Lung (tissue), 12 donors: Measurements from ENCODE around the gene JDP2. TPM values are rescaled to one million over a fixed set of nuclear protein-coding genes. Genes with fewer than 3 reads are reported as not detected.

Experiments used
- ATAC-seq: fragments of 200-7000 bp; cut with Tn5 transposase; one replicate; pipeline ENCODE4 v1.9.1; 2020; ENCODE audit warnings: moderate number of reproducible peaks; ENCODE audit not compliant: insufficient read depth, low FRiP score
- DNase-seq, 3 donors: peaks; one replicate each; pipeline ENCODE4 v3.0.0-alpha.2; 2013 to 2017
- H3K27ac ChIP-seq, 2 donors: one replicate each; pipeline ENCODE4 v1.5.1; 2013; ENCODE audit warnings: mild to moderate bottlenecking in 2 of 2, moderate library complexity in 2 of 2, control low read depth in 1 of 2, inconsistent platforms in 1 of 2, low read depth in 1 of 2, low read length in 1 of 2
- H3K27me3 ChIP-seq, 3 donors: one replicate each; pipeline ENCODE4 v1.5.1; 2013; ENCODE audit warnings: low read length in 2 of 3; ENCODE audit not compliant: control insufficient read depth in 3 of 3, insufficient read depth in 3 of 3
- H3K36me3 ChIP-seq, 4 donors: one replicate each; pipeline ENCODE4 v1.5.1; 2013; ENCODE audit warnings: low read length in 4 of 4, mild to moderate bottlenecking in 1 of 4, moderate library complexity in 1 of 4; ENCODE audit not compliant: control insufficient read depth in 4 of 4, insufficient read depth in 4 of 4
- H3K4me1 ChIP-seq, 5 donors: one replicate each; pipeline ENCODE4 v1.5.1; 2013; ENCODE audit warnings: low read length in 5 of 5, mild to moderate bottlenecking in 2 of 5, moderate library complexity in 1 of 5; ENCODE audit not compliant: control insufficient read depth in 5 of 5, insufficient read depth in 5 of 5
- H3K4me3 ChIP-seq: one replicate; pipeline ENCODE4 v1.5.1; 2013; ENCODE audit warnings: mild to moderate bottlenecking, control low read depth, moderate library complexity
- H3K9ac ChIP-seq, 2 donors: one replicate each; pipeline ENCODE4 v1.5.1; 2013; ENCODE audit warnings: low read length in 2 of 2, control low read depth in 1 of 2; ENCODE audit not compliant: insufficient read depth in 1 of 2
- H3K9me3 ChIP-seq, 4 donors: one replicate each; pipeline ENCODE4 v1.5.1; 2013; ENCODE audit warnings: low read length in 3 of 4, mild to moderate bottlenecking in 1 of 4, moderate library complexity in 1 of 4; ENCODE audit not compliant: control insufficient read depth in 4 of 4, insufficient read depth in 3 of 4
- WGBS, 2 donors: extraction: QIAGEN DNeasy Blood & Tissue Kit; methylation state at CpG; one replicate each; pipeline ENCODE4 v1.1.7; 2013; 5-methylcytosine and 5-hydroxymethylcytosine counted together
- polyA plus RNA-seq, 2 donors: library from polyadenylated mRNA; stranded (reverse); fragments of 200-250 nt; gene quantifications; one replicate each; pipeline ENCODE4 v1.2.1, GENCODE V29; 2013
- total RNA-seq, 2 donors: library from RNA; depleted of rRNA in 1 of 2; stranded (reverse); fragments of >200 nt in 1 of 2; gene quantifications; one replicate each; pipeline ENCODE4 v1.2.1, GENCODE V29; 2014 to 2021
- TF ChIP-seq, protein P1 (sequence below): IDR thresholded peaks from 2 replicates; pipeline ENCODE4 v1.5.1; 2012; ENCODE audit warnings: mild to moderate bottlenecking; ENCODE audit errors: control extremely low read depth, extremely low read depth
- donor health status: control.
- donor health status: control.
- donor health status: Bipolar disorder and iron deficiency.
- donor health status: healthy.
- donor health status: DM: yes; HTN: yes; CAD: no.

The JDP2 gene
- total and polyA plus RNA-seq, 4 donors, result 34.8 to 88.9 (median 57.7) TPM

DNA sequence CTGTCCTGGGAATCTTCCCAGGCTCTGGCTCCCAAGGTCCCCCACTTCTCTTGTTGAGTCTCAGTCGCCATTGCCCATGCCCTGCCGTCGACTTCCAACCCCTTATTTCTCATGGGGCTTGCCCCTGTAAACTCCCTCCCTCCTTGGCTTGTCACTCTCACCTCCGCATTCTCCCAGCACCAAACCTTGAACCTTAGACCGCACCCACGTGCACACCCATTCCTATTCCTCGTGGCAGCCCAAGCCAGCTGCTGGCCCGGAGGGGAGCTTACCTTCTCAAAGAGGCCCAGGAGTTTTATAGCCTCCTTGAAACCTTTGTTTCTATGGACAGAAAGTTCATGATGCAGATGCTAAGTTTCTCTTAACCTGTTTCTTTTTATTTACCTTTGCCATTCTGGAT, 4.6 kb downstream of the JDP2 start:
- H3K9ac ChIP-seq, result no peak overlapping the region
- H3K4me1 ChIP-seq, result peaks cover 15 to 65% (median 40%) of the 10 kb centered on the region in 5 donors
- TF ChIP-seq, protein P1, sequence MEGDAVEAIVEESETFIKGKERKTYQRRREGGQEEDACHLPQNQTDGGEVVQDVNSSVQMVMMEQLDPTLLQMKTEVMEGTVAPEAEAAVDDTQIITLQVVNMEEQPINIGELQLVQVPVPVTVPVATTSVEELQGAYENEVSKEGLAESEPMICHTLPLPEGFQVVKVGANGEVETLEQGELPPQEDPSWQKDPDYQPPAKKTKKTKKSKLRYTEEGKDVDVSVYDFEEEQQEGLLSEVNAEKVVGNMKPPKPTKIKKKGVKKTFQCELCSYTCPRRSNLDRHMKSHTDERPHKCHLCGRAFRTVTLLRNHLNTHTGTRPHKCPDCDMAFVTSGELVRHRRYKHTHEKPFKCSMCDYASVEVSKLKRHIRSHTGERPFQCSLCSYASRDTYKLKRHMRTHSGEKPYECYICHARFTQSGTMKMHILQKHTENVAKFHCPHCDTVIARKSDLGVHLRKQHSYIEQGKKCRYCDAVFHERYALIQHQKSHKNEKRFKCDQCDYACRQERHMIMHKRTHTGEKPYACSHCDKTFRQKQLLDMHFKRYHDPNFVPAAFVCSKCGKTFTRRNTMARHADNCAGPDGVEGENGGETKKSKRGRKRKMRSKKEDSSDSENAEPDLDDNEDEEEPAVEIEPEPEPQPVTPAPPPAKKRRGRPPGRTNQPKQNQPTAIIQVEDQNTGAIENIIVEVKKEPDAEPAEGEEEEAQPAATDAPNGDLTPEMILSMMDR, result no peak
- 91 to 97% methylated on average over 8 of the region's 8 CpGs for WGBS, 2 donors
- ATAC-seq, result no peak
- H3K4me3 ChIP-seq, result no peak overlapping the region
- DNase-seq, result no peak
- H3K36me3 ChIP-seq, result peaks cover 7 to 25% (median 13%) of the 10 kb centered on the region in 4 donors
- no peak overlapping the region for H3K27ac ChIP-seq
- H3K27me3 ChIP-seq, result no peaks in the 10 kb centered on the region
- H3K9me3 ChIP-seq, result no peaks in the 10 kb centered on the region

- Histone ChIP-seq H3K36me3 (peaks cover 13 to 37% (median 20%) of the 10 kb centered on the region in 4 donors), H3K27ac (peak overlapping the region in 1 of 2 donors; percentile 10), H3K27me3 (no peaks in the 10 kb centered on the region), H3K4me1 (peaks cover 19 to 65% (median 36%) of the 10 kb centered on the region in 5 donors), H3K4me3 (no peak overlapping the region), H3K9ac (peak overlapping the region in 1 of 2 donors; percentile 32), H3K9me3 (no peaks in the 10 kb centered on the region)
- 91 to 92% methylated on average over 6 of the region's 6 CpGs for WGBS, 2 donors
- TF ChIP-seq, protein P1, result no peak
- no peak for DNase-seq
- ATAC-seq, result no peak
These were observed 5.8 kb downstream of the JDP2 start for GRCh38 chr14:75433631-75434071.

- Histone ChIP-seq H3K9ac (no peak overlapping the region), H3K27ac (no peak overlapping the region), H3K27me3 (no peaks in the 10 kb centered on the region), H3K4me1 (peaks cover 18 to 62% (median 34%) of the 10 kb centered on the region in 5 donors), H3K9me3 (no peaks in the 10 kb centered on the region), H3K4me3 (no peak overlapping the region), H3K36me3 (peaks cover 14 to 41% (median 23%) of the 10 kb centered on the region in 4 donors)
- ATAC-seq (no peak), DNase-seq (peak; percentile 85 to 97 (median 96))
- 82 to 90% methylated on average over 6 of the region's 6 CpGs for WGBS, 2 donors
- TF ChIP-seq, protein P1, result no peak
These were observed 6.5 kb downstream of the JDP2 start for GRCh38 chr14:75434138-75434889.
